H9 (cell line): ENCODE results near the gene PPP1CA. TPM values are rescaled to one million over a fixed set of nuclear protein-coding genes. Genes with fewer than 3 reads are reported as not detected.

Experiments
- DNase-seq: peaks from one replicate; pipeline ENCODE4 v3.0.0-alpha.2; 2017
- H2AFZ ChIP-seq: one replicate; pipeline ENCODE4 v1.6.1; 2013; ENCODE audit warnings: mild to moderate bottlenecking, low read length, control low read depth, moderate library complexity
- H2AK5ac ChIP-seq: 2 replicates; pipeline ENCODE4 v1.6.1; 2013; ENCODE audit warnings: low read length, control low read depth, mixed read lengths; ENCODE audit not compliant: insufficient read length
- H2BK120ac ChIP-seq: one replicate; pipeline ENCODE4 v1.6.1; 2013; ENCODE audit warnings: low read depth, mild to moderate bottlenecking, low read length, control low read depth, inconsistent platforms; ENCODE audit not compliant: poor library complexity, severe bottlenecking
- H2BK12ac ChIP-seq: 2 replicates; pipeline ENCODE4 v1.6.1; 2013; ENCODE audit warnings: low read length, control low read depth, mixed read lengths, low read depth; ENCODE audit not compliant: insufficient read length
- H2BK15ac ChIP-seq: 2 replicates; pipeline ENCODE4 v1.6.1; 2013; ENCODE audit warnings: low read depth, low read length, control low read depth
- H2BK20ac ChIP-seq: one replicate; pipeline ENCODE4 v1.6.1; 2013; ENCODE audit warnings: low read depth, mild to moderate bottlenecking, low read length, control low read depth, inconsistent platforms; ENCODE audit not compliant: poor library complexity, severe bottlenecking
- H2BK5ac ChIP-seq: 2 replicates; pipeline ENCODE4 v1.6.1; 2013; ENCODE audit warnings: low read length, control low read depth, mixed read lengths; ENCODE audit not compliant: insufficient read length
- H3K14ac ChIP-seq: 2 replicates; pipeline ENCODE4 v1.6.1; 2013; ENCODE audit warnings: low read length, control low read depth; ENCODE audit not compliant: insufficient read depth
- H3K18ac ChIP-seq: 2 replicates; pipeline ENCODE4 v1.6.1; 2013; ENCODE audit warnings: low read depth, mild to moderate bottlenecking, mixed read lengths, low read length, control low read depth; ENCODE audit not compliant: insufficient read length
- H3K23ac ChIP-seq: 2 replicates; pipeline ENCODE4 v1.6.1; 2013; ENCODE audit warnings: low read length, control low read depth, mixed read lengths, low read depth; ENCODE audit not compliant: insufficient read length
- H3K23me2 ChIP-seq: 2 replicates; pipeline ENCODE4 v1.6.1; 2013; ENCODE audit warnings: low read depth, mild to moderate bottlenecking, mixed read lengths, low read length, control low read depth; ENCODE audit not compliant: insufficient read length, poor library complexity, severe bottlenecking
- H3K27ac ChIP-seq: 2 replicates; pipeline ENCODE4 v1.5.1; 2013; ENCODE audit warnings: low read length, control low read depth, mixed read lengths, low read depth; ENCODE audit not compliant: insufficient read length
- H3K27me3 ChIP-seq: 2 replicates; pipeline ENCODE4 v1.6.1; 2013; ENCODE audit warnings: low read length, control low read depth, inconsistent platforms; ENCODE audit not compliant: insufficient read depth
- H3K4ac ChIP-seq: 2 replicates; pipeline ENCODE4 v1.6.1; 2013; ENCODE audit warnings: low read depth, mild to moderate bottlenecking, control low read depth, inconsistent platforms, low read length, moderate library complexity
- H3K4me1 ChIP-seq: 2 replicates; pipeline ENCODE4 v1.6.1; 2013; ENCODE audit warnings: low read length, control low read depth, inconsistent platforms; ENCODE audit not compliant: insufficient read depth
- H3K4me2 ChIP-seq: 2 replicates; pipeline ENCODE4 v1.6.1; 2013; ENCODE audit warnings: low read length, control low read depth, mixed read lengths; ENCODE audit not compliant: insufficient read length, insufficient read depth
- H3K56ac ChIP-seq: 2 replicates; pipeline ENCODE4 v1.6.1; 2013; ENCODE audit warnings: low read depth, mild to moderate bottlenecking, mixed read lengths, low read length, control low read depth; ENCODE audit not compliant: insufficient read length
- H3K79me1 ChIP-seq: 2 replicates; pipeline ENCODE4 v1.6.1; 2013; ENCODE audit warnings: low read depth, mild to moderate bottlenecking, moderate library complexity, low read length, control low read depth, inconsistent platforms; ENCODE audit not compliant: insufficient read depth, poor library complexity, severe bottlenecking
- H3K79me2 ChIP-seq: 2 replicates; pipeline ENCODE4 v1.6.1; 2013; ENCODE audit warnings: low read length, control low read depth, inconsistent platforms; ENCODE audit not compliant: insufficient read depth
- H3K9ac ChIP-seq: 2 replicates; pipeline ENCODE4 v1.6.1; 2013; ENCODE audit warnings: low read length, control low read depth, mixed read lengths; ENCODE audit not compliant: insufficient read length; ENCODE audit errors: extremely low read depth
- H3K9me3 ChIP-seq: one replicate; pipeline ENCODE4 v1.6.1; 2013; ENCODE audit warnings: low read depth, low read length, inconsistent platforms; ENCODE audit not compliant: control insufficient read depth
- H3T11ph ChIP-seq: one replicate; pipeline ENCODE4 v1.6.1; 2013; ENCODE audit warnings: mild to moderate bottlenecking, low read length, control low read depth, inconsistent platforms
- H4K20me1 ChIP-seq: one replicate; pipeline ENCODE4 v1.6.1; 2013; ENCODE audit not compliant: control insufficient read depth, insufficient read length, insufficient read depth
- H4K5ac ChIP-seq: 2 replicates; pipeline ENCODE4 v1.6.1; 2013; ENCODE audit warnings: low read depth, mild to moderate bottlenecking, mixed read lengths, low read length, control low read depth; ENCODE audit not compliant: insufficient read length
- H4K8ac ChIP-seq: replicated peaks from 2 replicates; pipeline ENCODE4 v1.6.1; 2013; ENCODE audit warnings: low read length, control low read depth, mixed read lengths, low read depth; ENCODE audit not compliant: insufficient read length
- H4K91ac ChIP-seq: 2 replicates; pipeline ENCODE4 v1.6.1; 2013; ENCODE audit warnings: low read depth, mild to moderate bottlenecking, moderate library complexity, mixed read lengths, low read length, control low read depth; ENCODE audit not compliant: insufficient read length
- H3K27ac Mint-ChIP-seq, 3 experiments: 2 replicates in 2 of 3; 3 replicates in 1 of 3; pipeline ENCODE4 v1.8.0; 2020 to 2021; ENCODE audit warnings: mixed read lengths in 3 of 3, mild to moderate bottlenecking in 1 of 3, moderate library complexity in 1 of 3
- H3K27me3 Mint-ChIP-seq: 2 replicates; pipeline ENCODE4 v1.8.0; 2021; ENCODE audit warnings: low read depth, mild to moderate bottlenecking, moderate library complexity, mixed read lengths
- H3K36me3 Mint-ChIP-seq, 3 experiments: 2 replicates in 2 of 3; 3 replicates in 1 of 3; pipeline ENCODE4 v1.8.0; 2020 to 2021; ENCODE audit warnings: low read depth in 3 of 3, mixed read lengths in 3 of 3; ENCODE audit not compliant: insufficient read depth in 1 of 3
- H3K4me1 Mint-ChIP-seq, 2 experiments: 2 replicates each; pipeline ENCODE4 v1.8.0; 2020; ENCODE audit warnings: mixed read lengths in 2 of 2
- H3K4me3 Mint-ChIP-seq, 2 experiments: 2 replicates in 1 of 2; 3 replicates in 1 of 2; pipeline ENCODE4 v1.8.0; 2020 to 2021; ENCODE audit warnings: mild to moderate bottlenecking in 2 of 2, mixed read lengths in 2 of 2, moderate library complexity in 1 of 2
- H3K9me3 Mint-ChIP-seq, 2 experiments: 2 replicates in 1 of 2; 3 replicates in 1 of 2; pipeline ENCODE4 v1.8.0; 2020; ENCODE audit warnings: mild to moderate bottlenecking in 2 of 2, mixed read lengths in 2 of 2, moderate library complexity in 1 of 2
- WGBS: extraction: QIAGEN DNeasy Blood & Tissue Kit; methylation state at CpG from one replicate; pipeline ENCODE4 v1.1.7; 2013; ENCODE audit warnings: missing lambda C conversion rate, low lambda C conversion rate, mixed read lengths; ENCODE audit not compliant: insufficient read length; ENCODE audit errors: extremely low coverage; 5-methylcytosine and 5-hydroxymethylcytosine counted together
- total RNA-seq: library from RNA; stranded (reverse); gene quantifications from 2 replicates; pipeline ENCODE4 v1.2.1, GENCODE V29; 2021
- TF ChIP-seq, protein P1 (sequence below): fragments of 200-600 bp; sonication (generic); conservative IDR thresholded peaks from 3 replicates; pipeline ENCODE4 v1.8.0; 2021; ENCODE audit warnings: antibody characterized with exemption, mild to moderate bottlenecking

The PPP1CA gene
- total RNA-seq, 1 experiment from 2014 or later = 205 TPM

GRCh38 chr11:67445515-67445914 is 43.9 kb upstream of the PPP1CA start:
- DNase-seq = no peak
- H3K4me3 Mint-ChIP-seq = peak overlapping the region; percentile 13 to 34; a peak in 4 of 5 replicates

More at GRCh38 chr11:67445515-67445914, 43.9 kb upstream of the PPP1CA start:
- H3K79me1 ChIP-seq = no peaks in the 10 kb centered on the region
- no peak overlapping the region for H2BK20ac ChIP-seq
- H3K23ac ChIP-seq = no peak overlapping the region
- no peaks in the 10 kb centered on the region for H3K9me3 ChIP-seq
- H3K4me1 ChIP-seq = no peaks in the 10 kb centered on the region
- Mint-ChIP-seq H3K9me3 (no peaks in the 10 kb centered on the region), H3K27ac (peak overlapping the region in 1 of 3 experiments; percentile 39; a peak in 1 of 7 replicates), H3K27me3 (peaks cover 12% of the 10 kb centered on the region), H3K4me1 (peaks cover 2 to 10% of the 10 kb centered on the region in 2 experiments; a peak in 2 of 4 replicates), H3K36me3 (peaks cover 5 to 14% (median 13%) of the 10 kb centered on the region in 3 experiments; a peak in 5 of 7 replicates)
- no peak overlapping the region for H2BK15ac ChIP-seq
- no peak overlapping the region for H2BK5ac ChIP-seq
- no peak overlapping the region for H4K91ac ChIP-seq
- no peak overlapping the region for H2AFZ ChIP-seq
- H3K56ac ChIP-seq = no peak overlapping the region
- H4K5ac ChIP-seq = no peak overlapping the region
- no peak overlapping the region for H3K27ac ChIP-seq
- H3K14ac ChIP-seq = no peak overlapping the region
- no peaks in the 10 kb centered on the region for H3K79me2 ChIP-seq
- TF ChIP-seq, protein P1, sequence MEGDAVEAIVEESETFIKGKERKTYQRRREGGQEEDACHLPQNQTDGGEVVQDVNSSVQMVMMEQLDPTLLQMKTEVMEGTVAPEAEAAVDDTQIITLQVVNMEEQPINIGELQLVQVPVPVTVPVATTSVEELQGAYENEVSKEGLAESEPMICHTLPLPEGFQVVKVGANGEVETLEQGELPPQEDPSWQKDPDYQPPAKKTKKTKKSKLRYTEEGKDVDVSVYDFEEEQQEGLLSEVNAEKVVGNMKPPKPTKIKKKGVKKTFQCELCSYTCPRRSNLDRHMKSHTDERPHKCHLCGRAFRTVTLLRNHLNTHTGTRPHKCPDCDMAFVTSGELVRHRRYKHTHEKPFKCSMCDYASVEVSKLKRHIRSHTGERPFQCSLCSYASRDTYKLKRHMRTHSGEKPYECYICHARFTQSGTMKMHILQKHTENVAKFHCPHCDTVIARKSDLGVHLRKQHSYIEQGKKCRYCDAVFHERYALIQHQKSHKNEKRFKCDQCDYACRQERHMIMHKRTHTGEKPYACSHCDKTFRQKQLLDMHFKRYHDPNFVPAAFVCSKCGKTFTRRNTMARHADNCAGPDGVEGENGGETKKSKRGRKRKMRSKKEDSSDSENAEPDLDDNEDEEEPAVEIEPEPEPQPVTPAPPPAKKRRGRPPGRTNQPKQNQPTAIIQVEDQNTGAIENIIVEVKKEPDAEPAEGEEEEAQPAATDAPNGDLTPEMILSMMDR = no peak
- H2AK5ac ChIP-seq = no peak overlapping the region
- H3K27me3 ChIP-seq = no peaks in the 10 kb centered on the region
- H3T11ph ChIP-seq = no peak overlapping the region
- no peak overlapping the region for H3K18ac ChIP-seq
- peaks cover 4% of the 10 kb centered on the region for H3K23me2 ChIP-seq
- H4K20me1 ChIP-seq = no peaks in the 10 kb centered on the region
- H3K9ac ChIP-seq = no peak overlapping the region
- H4K8ac ChIP-seq = no peak overlapping the region
- no peak overlapping the region for H3K4me2 ChIP-seq
- no peak overlapping the region for H3K4ac ChIP-seq
- no peak overlapping the region for H2BK120ac ChIP-seq
- no CpG with 5 or more reads among the region's 5 CpGs for WGBS
- no peak overlapping the region for H2BK12ac ChIP-seq
